DOHH2 (cell line): ENCODE data around the gene C22orf42.

ENCODE experiments used
- EZH2phosphoT487 ChIP-seq: fragments of 200-600 bp; sonication (generic); IDR thresholded peaks from 2 replicates; pipeline ENCODE4 v1.6.1; 2017; ENCODE audit warnings: borderline replicate concordance, mild to moderate bottlenecking, antibody characterized with exemption, low read length, moderate library complexity, mixed read lengths
- TF ChIP-seq, protein P1 (sequence below): fragments of 200-600 bp; sonication (generic); IDR thresholded peaks from one replicate; pipeline ENCODE4 v1.5.1; 2014; ENCODE audit warnings: antibody characterized with exemption, mild to moderate bottlenecking, low read depth, low read length; ENCODE audit not compliant: poor library complexity, severe bottlenecking

DNA sequence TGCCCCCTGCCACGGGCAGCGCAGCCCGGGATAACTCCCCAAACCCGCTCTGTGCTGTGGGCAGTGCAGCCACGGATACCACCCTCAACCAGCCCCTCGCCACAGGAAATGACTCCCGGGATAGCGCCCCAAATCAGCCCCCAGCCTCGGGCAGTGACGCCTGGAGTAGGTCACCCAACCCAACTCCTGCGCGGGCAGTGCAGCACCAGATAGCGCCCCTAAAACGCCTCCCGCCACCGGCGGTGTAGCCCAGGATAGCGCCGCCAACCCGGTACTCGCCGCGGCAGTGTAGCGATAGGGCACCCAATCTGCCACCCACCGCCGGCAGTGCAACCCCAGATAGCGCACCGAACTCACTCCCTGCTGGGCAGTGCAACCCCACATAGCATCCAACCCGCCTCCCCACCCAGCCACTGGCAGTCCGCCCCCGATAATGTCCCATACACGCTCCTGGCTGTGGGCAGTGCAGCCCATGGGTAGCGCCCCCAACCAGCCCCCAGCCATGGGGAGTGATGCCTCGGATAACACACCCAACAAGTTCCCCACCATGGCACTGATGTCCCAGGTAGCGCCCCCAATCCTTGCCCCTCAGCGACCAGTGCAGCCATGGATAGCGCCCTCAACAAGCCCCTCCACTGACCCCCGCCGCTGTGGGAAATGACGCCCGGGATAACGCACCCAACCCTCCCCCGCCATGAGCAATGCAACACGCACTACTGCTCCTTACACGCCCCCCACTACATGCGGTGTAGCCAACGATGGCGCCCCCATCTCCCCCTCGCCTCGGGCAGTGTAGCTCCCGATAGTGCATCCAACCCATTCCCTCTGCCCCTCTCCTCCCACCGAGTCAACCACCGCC is 44.3 kb upstream of the C22orf42 start:
- TF ChIP-seq, protein P1, sequence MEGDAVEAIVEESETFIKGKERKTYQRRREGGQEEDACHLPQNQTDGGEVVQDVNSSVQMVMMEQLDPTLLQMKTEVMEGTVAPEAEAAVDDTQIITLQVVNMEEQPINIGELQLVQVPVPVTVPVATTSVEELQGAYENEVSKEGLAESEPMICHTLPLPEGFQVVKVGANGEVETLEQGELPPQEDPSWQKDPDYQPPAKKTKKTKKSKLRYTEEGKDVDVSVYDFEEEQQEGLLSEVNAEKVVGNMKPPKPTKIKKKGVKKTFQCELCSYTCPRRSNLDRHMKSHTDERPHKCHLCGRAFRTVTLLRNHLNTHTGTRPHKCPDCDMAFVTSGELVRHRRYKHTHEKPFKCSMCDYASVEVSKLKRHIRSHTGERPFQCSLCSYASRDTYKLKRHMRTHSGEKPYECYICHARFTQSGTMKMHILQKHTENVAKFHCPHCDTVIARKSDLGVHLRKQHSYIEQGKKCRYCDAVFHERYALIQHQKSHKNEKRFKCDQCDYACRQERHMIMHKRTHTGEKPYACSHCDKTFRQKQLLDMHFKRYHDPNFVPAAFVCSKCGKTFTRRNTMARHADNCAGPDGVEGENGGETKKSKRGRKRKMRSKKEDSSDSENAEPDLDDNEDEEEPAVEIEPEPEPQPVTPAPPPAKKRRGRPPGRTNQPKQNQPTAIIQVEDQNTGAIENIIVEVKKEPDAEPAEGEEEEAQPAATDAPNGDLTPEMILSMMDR: no peak
- no peak for TF ChIP-seq EZH2phosphoT487
